Hepatocyte (in vitro differentiated cells): Measurements from ENCODE around the gene NEU3. TPM values are rescaled to one million over a fixed set of nuclear protein-coding genes. Genes with fewer than 3 reads are reported as not detected.
"Not testable (repeated sequence)": the region's sequence is repeated elsewhere in the genome, so short reads cannot be mapped to it uniquely, and the experiment has no call there.

ENCODE experiments used
- DNase-seq: peaks from one replicate; pipeline ENCODE4 v3.0.0-alpha.2; 2016; ENCODE audit warnings: low spot score
- H2AFZ ChIP-seq: fragments of 200-600 bp; sonication (generic); 2 replicates; pipeline ENCODE4 v1.6.0; 2016; ENCODE audit warnings: antibody characterized with exemption, mild to moderate bottlenecking
- H3K27ac ChIP-seq: fragments of 200-600 bp; sonication (generic); 2 replicates; pipeline ENCODE4 v1.5.1; 2016; ENCODE audit warnings: mild to moderate bottlenecking
- H3K27me3 ChIP-seq: fragments of 200-600 bp; sonication (generic); 2 replicates; pipeline ENCODE4 v1.6.1; 2016
- H3K36me3 ChIP-seq: fragments of 200-600 bp; sonication (generic); replicated peaks from 2 replicates; pipeline ENCODE4 v1.5.1; 2016; ENCODE audit warnings: low read depth; ENCODE audit not compliant: insufficient read depth
- H3K4me1 ChIP-seq: fragments of 200-600 bp; sonication (generic); 2 replicates; pipeline ENCODE4 v1.5.1; 2016; ENCODE audit warnings: mild to moderate bottlenecking, moderate library complexity; ENCODE audit not compliant: insufficient read depth
- H3K4me2 ChIP-seq: fragments of 200-600 bp; sonication (generic); 2 replicates; pipeline ENCODE4 v1.6.0; 2016
- H3K4me3 ChIP-seq: fragments of 200-600 bp; sonication (generic); 2 replicates; pipeline ENCODE4 v1.5.1; 2016; ENCODE audit warnings: mild to moderate bottlenecking
- H3K79me2 ChIP-seq: fragments of 200-600 bp; sonication (generic); 2 replicates; pipeline ENCODE4 v1.6.0; 2017; ENCODE audit warnings: mild to moderate bottlenecking
- H3K9me2 ChIP-seq: fragments of 200-600 bp; sonication (generic); replicated peaks from 2 replicates; pipeline ENCODE4 v1.6.0; 2017; ENCODE audit warnings: mild to moderate bottlenecking; ENCODE audit not compliant: insufficient read depth
- H3K9me3 ChIP-seq: fragments of 200-600 bp; sonication (generic); 2 replicates; pipeline ENCODE4 v1.5.1; 2016; ENCODE audit warnings: low read depth, mild to moderate bottlenecking
- H4K20me1 ChIP-seq: fragments of 200-600 bp; sonication (generic); 2 replicates; pipeline ENCODE4 v1.6.0; 2016; ENCODE audit warnings: mild to moderate bottlenecking; ENCODE audit not compliant: insufficient read depth, poor library complexity, severe bottlenecking
- EZH2 ChIP-seq: fragments of 200-600 bp; sonication (generic); IDR thresholded peaks from 2 replicates; pipeline ENCODE4 v1.6.1; 2016; ENCODE audit warnings: antibody characterized with exemption, mild to moderate bottlenecking, borderline replicate concordance
- EZH2phosphoT487 ChIP-seq: fragments of 200-600 bp; sonication (generic); IDR thresholded peaks from one replicate; pipeline ENCODE4 v1.6.1; 2018; ENCODE audit warnings: antibody characterized with exemption, mild to moderate bottlenecking, low read depth, moderate library complexity; ENCODE audit not compliant: unreplicated experiment, severe bottlenecking
- WGBS: methylation state at CpG from one replicate; pipeline ENCODE4 v1.1.6; 2016; ENCODE audit warnings: low lambda C conversion rate; ENCODE audit errors: missing lambda C conversion rate; 5-methylcytosine and 5-hydroxymethylcytosine counted together
- polyA plus RNA-seq: library from polyadenylated mRNA; unstranded; fragments of >200 nt; fragmentation: Nextera tagmentation; extraction: Ambion mirVana; gene quantifications from 2 replicates; pipeline ENCODE4 v1.2.1, GENCODE V29; 2016
- total RNA-seq: library from RNA; depleted of rRNA; stranded (reverse); fragments of >200 nt; gene quantifications from 2 replicates; pipeline ENCODE4 v1.2.3, GENCODE V29; 2014
- TF ChIP-seq, protein P1 (sequence below): fragments of 200-600 bp; sonication (generic); IDR thresholded peaks from 2 replicates; pipeline ENCODE4 v1.5.1; 2016; ENCODE audit warnings: antibody characterized with exemption, mild to moderate bottlenecking; ENCODE audit not compliant: poor library complexity

Gene NEU3
- total and polyA plus RNA-seq, 2 experiments from 2014 or later, result 4.3 to 11.7 TPM

DNA sequence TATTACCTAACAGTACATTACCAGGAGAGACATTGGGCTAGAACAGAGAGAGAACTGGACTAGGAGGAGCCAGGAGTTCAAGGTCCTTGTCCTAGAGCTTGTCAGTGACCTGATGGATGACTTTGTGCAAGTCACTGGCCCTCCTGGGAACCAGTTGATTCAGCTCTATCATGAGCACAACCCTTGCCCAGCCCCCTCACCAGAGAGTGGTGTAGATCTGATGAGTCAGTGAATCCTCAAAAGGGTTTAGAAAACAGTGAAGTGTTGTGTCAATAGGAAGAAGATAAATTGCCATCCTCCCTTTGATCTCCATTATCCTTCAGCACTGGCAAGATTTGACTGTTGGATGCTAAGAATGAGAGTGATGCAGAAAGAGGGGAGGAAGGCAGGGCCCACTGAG lies 24.3 kb downstream of the NEU3 start:
- DNase-seq, result no peak
- no peaks in the 10 kb centered on the region for H3K79me2 ChIP-seq
- no peaks in the 10 kb centered on the region for H3K36me3 ChIP-seq
- H3K27me3 ChIP-seq, result no peaks in the 10 kb centered on the region
- H3K27ac ChIP-seq, result no peak overlapping the region
- H2AFZ ChIP-seq, result no peak overlapping the region
- no peak overlapping the region for H3K4me2 ChIP-seq
- TF ChIP-seq, protein P1, sequence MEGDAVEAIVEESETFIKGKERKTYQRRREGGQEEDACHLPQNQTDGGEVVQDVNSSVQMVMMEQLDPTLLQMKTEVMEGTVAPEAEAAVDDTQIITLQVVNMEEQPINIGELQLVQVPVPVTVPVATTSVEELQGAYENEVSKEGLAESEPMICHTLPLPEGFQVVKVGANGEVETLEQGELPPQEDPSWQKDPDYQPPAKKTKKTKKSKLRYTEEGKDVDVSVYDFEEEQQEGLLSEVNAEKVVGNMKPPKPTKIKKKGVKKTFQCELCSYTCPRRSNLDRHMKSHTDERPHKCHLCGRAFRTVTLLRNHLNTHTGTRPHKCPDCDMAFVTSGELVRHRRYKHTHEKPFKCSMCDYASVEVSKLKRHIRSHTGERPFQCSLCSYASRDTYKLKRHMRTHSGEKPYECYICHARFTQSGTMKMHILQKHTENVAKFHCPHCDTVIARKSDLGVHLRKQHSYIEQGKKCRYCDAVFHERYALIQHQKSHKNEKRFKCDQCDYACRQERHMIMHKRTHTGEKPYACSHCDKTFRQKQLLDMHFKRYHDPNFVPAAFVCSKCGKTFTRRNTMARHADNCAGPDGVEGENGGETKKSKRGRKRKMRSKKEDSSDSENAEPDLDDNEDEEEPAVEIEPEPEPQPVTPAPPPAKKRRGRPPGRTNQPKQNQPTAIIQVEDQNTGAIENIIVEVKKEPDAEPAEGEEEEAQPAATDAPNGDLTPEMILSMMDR, result no peak
- TF ChIP-seq EZH2phosphoT487 (no peak), EZH2 (no peak)
- no peaks in the 10 kb centered on the region for H3K9me3 ChIP-seq
- H3K9me2 ChIP-seq, result no peaks in the 10 kb centered on the region
- no peaks in the 10 kb centered on the region for H3K4me1 ChIP-seq
- no peaks in the 10 kb centered on the region for H4K20me1 ChIP-seq
- no peak overlapping the region for H3K4me3 ChIP-seq

DNA sequence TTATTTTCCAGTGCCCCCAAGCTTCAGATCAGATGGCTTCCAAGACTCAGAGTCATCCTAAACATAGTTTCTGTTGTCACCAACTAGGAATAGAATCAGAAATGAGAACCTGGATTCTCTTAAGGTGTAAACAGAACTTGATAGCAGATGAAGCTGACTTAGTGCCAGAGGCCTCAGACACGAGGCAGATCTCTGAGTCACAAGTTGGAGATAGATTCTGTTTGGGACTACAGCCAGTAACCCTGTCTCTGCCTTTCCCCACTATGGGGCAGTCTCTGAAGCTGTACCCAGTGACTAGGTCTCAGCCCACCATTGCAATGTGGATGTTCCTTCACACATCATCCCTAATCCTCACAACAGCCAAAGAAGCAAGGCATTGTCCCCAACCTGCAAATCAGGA lies 25.4 kb downstream of the NEU3 start:
- Histone ChIP-seq H3K36me3 (no peaks in the 10 kb centered on the region), H3K9me3 (no peaks in the 10 kb centered on the region), H2AFZ (no peak overlapping the region), H3K27ac (no peak overlapping the region), H3K4me3 (no peak overlapping the region), H3K4me2 (no peak overlapping the region), H3K9me2 (no peaks in the 10 kb centered on the region), H4K20me1 (no peaks in the 10 kb centered on the region), H3K4me1 (no peaks in the 10 kb centered on the region), H3K79me2 (no peaks in the 10 kb centered on the region), H3K27me3 (no peaks in the 10 kb centered on the region)
- TF ChIP-seq EZH2phosphoT487, result no peak
- 33% methylated on average over 1 of the region's 1 CpG for WGBS
- DNase-seq, result peak; percentile 18

- H3K4me1 ChIP-seq, H2AFZ ChIP-seq, H3K27me3 ChIP-seq, H3K4me2 ChIP-seq, H3K9me2 ChIP-seq, DNase-seq, H3K4me3 ChIP-seq, H3K27ac ChIP-seq, H3K36me3 ChIP-seq, H3K79me2 ChIP-seq, H4K20me1 ChIP-seq, H3K9me3 ChIP-seq: not testable (repeated sequence)
- WGBS, result 94% methylated on average over 3 of the region's 3 CpGs
Measured at GRCh38 chr11:75019200-75019599, 30.5 kb downstream of the NEU3 start.

DNA sequence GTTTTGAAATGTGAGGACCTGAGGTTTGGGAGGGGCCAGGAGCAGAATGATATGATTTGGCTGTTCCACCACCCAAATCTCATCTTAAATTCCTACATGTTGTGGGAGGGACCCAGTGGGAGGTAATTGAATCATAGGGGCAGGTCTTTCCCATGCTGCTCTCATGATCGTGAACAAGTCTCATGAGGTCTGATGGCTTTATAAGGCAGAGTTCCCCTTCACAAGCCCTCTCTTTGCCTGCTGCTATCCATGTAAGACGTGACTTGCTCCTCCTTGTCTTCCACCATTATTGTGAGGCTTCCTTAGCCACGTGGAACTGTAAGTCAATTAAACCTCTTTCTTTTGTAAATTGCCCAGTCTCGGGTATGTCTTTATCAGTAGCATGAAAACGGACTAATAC lies 31.6 kb downstream of the NEU3 start:
- H3K27ac ChIP-seq, H3K27me3 ChIP-seq, H3K4me2 ChIP-seq, DNase-seq, H3K36me3 ChIP-seq, H3K4me1 ChIP-seq, H4K20me1 ChIP-seq, H3K79me2 ChIP-seq, H3K4me3 ChIP-seq, H2AFZ ChIP-seq, H3K9me3 ChIP-seq, H3K9me2 ChIP-seq: not testable (repeated sequence)
- 85% methylated on average over 5 of the region's 5 CpGs for WGBS

- no peak for DNase-seq
- Histone ChIP-seq H3K79me2 (no peaks in the 10 kb centered on the region), H3K9me2 (no peaks in the 10 kb centered on the region), H4K20me1 (no peaks in the 10 kb centered on the region), H3K36me3 (no peaks in the 10 kb centered on the region), H3K4me1 (no peaks in the 10 kb centered on the region), H2AFZ (no peak overlapping the region), H3K9me3 (no peaks in the 10 kb centered on the region), H3K4me3 (no peak overlapping the region), H3K27me3 (no peaks in the 10 kb centered on the region), H3K4me2 (no peak overlapping the region), H3K27ac (no peak overlapping the region)
- 91% methylated on average over 3 of the region's 3 CpGs for WGBS
- TF ChIP-seq, protein P1, result no peak
- TF ChIP-seq EZH2phosphoT487 (no peak), EZH2 (no peak)
Measured at GRCh38 chr11:75022296-75022695, 33.6 kb downstream of the NEU3 start.
